IMR-90 (cell line): ENCODE data around the gene MAP7. TPM values are rescaled to one million over a fixed set of nuclear protein-coding genes. Genes with fewer than 3 reads are reported as not detected.

Experiments used
- ATAC-seq: fragments of 200-7000 bp; cut with Tn5 transposase; 2 replicates; pipeline ENCODE4 v1.9.1; 2020; ENCODE audit warnings: low read depth, mild to moderate bottlenecking, moderate library complexity
- BruUV-seq: library from RNA; stranded (reverse); fragments of 400-500 nt; replicated peaks from 2 replicates; lab custom pipeline; 2021; lab: Mats Ljungman, UMichigan
- CTCF ChIA-PET: fragments of 300-600 bp; formaldehyde crosslinking; extraction: SDS; loops from one replicate; lab custom pipeline; 2021; ENCODE audit warnings: antibody characterized with exemption; lab: Yijun Ruan, JAX
- POLR2A ChIA-PET: fragments of 300-600 bp; sonication (Branson Sonifier 250); formaldehyde crosslinking; loops from one replicate; lab custom pipeline; 2022; ENCODE audit warnings: antibody characterized with exemption; ENCODE audit not compliant: unreplicated experiment; lab: Charles Lee
- DNase-seq: peaks from one replicate; pipeline ENCODE4 v3.0.0; 2013
- H2AFZ ChIP-seq: replicated peaks from 2 replicates; pipeline ENCODE3; 2013; ENCODE audit warnings: low read length, mild to moderate bottlenecking; ENCODE audit not compliant: poor library complexity
- H2AK5ac ChIP-seq: 2 replicates; pipeline ENCODE4 v1.6.1; 2013; ENCODE audit warnings: low read depth, low read length, inconsistent platforms
- H2AK9ac ChIP-seq: replicated peaks from 2 replicates; pipeline ENCODE3; 2013; ENCODE audit warnings: mild to moderate bottlenecking, low read depth, low read length, moderate library complexity; ENCODE audit not compliant: poor library complexity
- H2BK120ac ChIP-seq: 2 replicates; pipeline ENCODE4 v1.6.1; 2013; ENCODE audit warnings: low read depth, low read length, inconsistent platforms
- H2BK15ac ChIP-seq: 3 replicates; pipeline ENCODE4 v1.6.1; 2013; ENCODE audit warnings: low read depth, low read length, inconsistent platforms
- H2BK20ac ChIP-seq: 2 replicates; pipeline ENCODE4 v1.6.1; 2013; ENCODE audit warnings: low read depth, mild to moderate bottlenecking, inconsistent platforms, low read length, moderate library complexity
- H2BK5ac ChIP-seq: 2 replicates; pipeline ENCODE4 v1.6.1; 2013; ENCODE audit warnings: mild to moderate bottlenecking, low read depth, low read length, inconsistent platforms; ENCODE audit not compliant: poor library complexity, severe bottlenecking
- H3K14ac ChIP-seq: replicated peaks from 2 replicates; pipeline ENCODE4 v1.6.1; 2013; ENCODE audit warnings: low read depth, low read length, inconsistent platforms
- H3K18ac ChIP-seq: 2 replicates; pipeline ENCODE4 v1.6.1; 2013; ENCODE audit warnings: low read depth, low read length, control low read depth
- H3K23ac ChIP-seq: 2 replicates; pipeline ENCODE4 v1.6.1; 2013; ENCODE audit warnings: low read depth, low read length, inconsistent platforms
- H3K27ac ChIP-seq: 2 replicates; pipeline ENCODE4 v1.5.1; 2013; ENCODE audit warnings: mild to moderate bottlenecking, control low read depth, low read length; ENCODE audit not compliant: insufficient read depth
- H3K27me3 ChIP-seq: 2 replicates; pipeline ENCODE4 v1.6.1; 2013; ENCODE audit warnings: low read length; ENCODE audit not compliant: control insufficient read depth, insufficient read depth
- H3K36me3 ChIP-seq: 2 replicates; pipeline ENCODE4 v1.6.1; 2013; ENCODE audit warnings: low read length, mixed read lengths; ENCODE audit not compliant: control insufficient read depth, insufficient read depth
- H3K4ac ChIP-seq: 2 replicates; pipeline ENCODE4 v1.6.1; 2013; ENCODE audit warnings: low read depth, low read length, inconsistent platforms
- H3K4me1 ChIP-seq: 2 replicates; pipeline ENCODE4 v1.6.1; 2013; ENCODE audit warnings: low read length, mixed read lengths; ENCODE audit not compliant: control insufficient read depth, insufficient read depth
- H3K4me2 ChIP-seq: 2 replicates; pipeline ENCODE4 v1.6.1; 2013; ENCODE audit warnings: low read depth, mild to moderate bottlenecking, control low read depth, low read length, moderate library complexity
- H3K4me3 ChIP-seq: 2 replicates; pipeline ENCODE4 v1.5.1; 2013; ENCODE audit warnings: low read depth, mild to moderate bottlenecking, control low read depth, low read length, moderate library complexity; ENCODE audit not compliant: insufficient read depth
- H3K56ac ChIP-seq: 2 replicates; pipeline ENCODE4 v1.6.1; 2013; ENCODE audit warnings: low read length, inconsistent platforms; ENCODE audit not compliant: insufficient read depth; ENCODE audit errors: extremely low read depth
- H3K79me1 ChIP-seq, 2 experiments: 2 replicates each; pipeline ENCODE4 v1.6.1; 2013; ENCODE audit warnings: low read length in 2 of 2, inconsistent platforms in 1 of 2, low read depth in 1 of 2
- H3K9ac ChIP-seq: 2 replicates; pipeline ENCODE4 v1.6.1; 2013; ENCODE audit warnings: low read depth, low read length, control low read depth
- H3K9me1 ChIP-seq: 2 replicates; pipeline ENCODE4 v1.6.1; 2013; ENCODE audit warnings: low read length, inconsistent platforms; ENCODE audit not compliant: insufficient read depth
- H3K9me3 ChIP-seq: 2 replicates; pipeline ENCODE4 v1.6.1; 2013; ENCODE audit warnings: low read length; ENCODE audit not compliant: control insufficient read depth, insufficient read depth
- H4K20me1 ChIP-seq: 2 replicates; pipeline ENCODE4 v1.6.1; 2013; ENCODE audit warnings: low read length, inconsistent platforms; ENCODE audit not compliant: insufficient read depth
- H4K5ac ChIP-seq: 2 replicates; pipeline ENCODE4 v1.6.1; 2013; ENCODE audit warnings: mild to moderate bottlenecking, low read depth, low read length, control low read depth
- H4K8ac ChIP-seq, 2 experiments: 2 replicates each; pipeline ENCODE4 v1.6.1; 2013; ENCODE audit warnings: low read depth in 2 of 2, low read length in 2 of 2, control low read depth in 1 of 2, inconsistent platforms in 1 of 2
- H4K91ac ChIP-seq: 2 replicates; pipeline ENCODE4 v1.6.1; 2013; ENCODE audit warnings: low read depth, low read length, inconsistent platforms; ENCODE audit not compliant: insufficient read depth
- BHLHE40 ChIP-seq: fragments of 150-350 bp; IDR thresholded peaks from 2 replicates; pipeline ENCODE4 v1.6.1; 2016; ENCODE audit warnings: mild to moderate bottlenecking, low read depth, low read length
- CHD1 ChIP-seq: IDR thresholded peaks from 2 replicates; pipeline ENCODE4 v1.6.1; 2012; ENCODE audit warnings: low read depth, low read length, improper control_type of control experiment
- CTCF ChIP-seq: conservative IDR thresholded peaks from 2 replicates; pipeline ENCODE4 v1.5.1; 2012; ENCODE audit warnings: mild to moderate bottlenecking, low read depth, low read length, improper control_type of control experiment
- MAZ ChIP-seq: IDR thresholded peaks from 2 replicates; pipeline ENCODE4 v1.6.1; 2012; ENCODE audit warnings: low read depth, mild to moderate bottlenecking, low read length, improper control_type of control experiment, moderate library complexity, borderline replicate concordance
- MXI1 ChIP-seq: IDR thresholded peaks from 2 replicates; pipeline ENCODE4 v1.6.1; 2012; ENCODE audit warnings: low read depth, mild to moderate bottlenecking, low read length, moderate library complexity, borderline replicate concordance
- POLR2A ChIP-seq: IDR thresholded peaks from 2 replicates; pipeline ENCODE4 v1.6.1; 2012; ENCODE audit warnings: mild to moderate bottlenecking, low read depth, low read length
- RAD21 ChIP-seq: IDR thresholded peaks from 2 replicates; pipeline ENCODE4 v1.6.1; 2012; ENCODE audit warnings: low read length, improper control_type of control experiment
- RCOR1 ChIP-seq: IDR thresholded peaks from 2 replicates; pipeline ENCODE4 v1.6.1; 2012; ENCODE audit warnings: mild to moderate bottlenecking, low read length, improper control_type of control experiment; ENCODE audit not compliant: insufficient replicate concordance
- SMC3 ChIP-seq: fragments of 150-350 bp; IDR thresholded peaks from 2 replicates; pipeline ENCODE4 v1.6.1; 2016; ENCODE audit warnings: low read depth, mild to moderate bottlenecking, antibody characterized with exemption, low read length, moderate library complexity
- WGBS, 2 experiments: methylation state at CpG; one replicate each; pipeline versions ENCODE4 v1.1.5 to v1.1.7; 2013; ENCODE audit warnings: missing lambda C conversion rate in 2 of 2; ENCODE audit not compliant: insufficient read length in 1 of 2; ENCODE audit errors: extremely low coverage in 2 of 2; 5-methylcytosine and 5-hydroxymethylcytosine counted together
- dilution Hi-C: fragments of 300-500 bp; cut with HindIII; formaldehyde crosslinking; loops from one replicate; pipeline ENCODE4 v1.14.3; 2018; ENCODE audit warnings: low sequenced_read_pairs; ENCODE audit not compliant: unreplicated experiment
- in situ Hi-C: fragments of 300-500 bp; cut with MboI; formaldehyde crosslinking; loops from 3 replicates; pipeline ENCODE4 v1.14.3; 2019; ENCODE audit warnings: low sequenced_read_pairs, inconsistent platforms, mixed read lengths
- intact Hi-C: fragments of 100-400 bp; cut with micrococcal nuclease; formaldehyde crosslinking; loops from 2 replicates; pipeline ENCODE4 v1.10.0; 2022
- polyA plus RNA-seq, 3 experiments: library from polyadenylated mRNA; depleted of rRNA; stranded (reverse); fragments of >200 nt; gene quantifications; 2 replicates each; pipeline ENCODE4 v1.2.3, GENCODE V29; 2012; ENCODE audit warnings: low replicate concordance in 1 of 3
- total RNA-seq: library from RNA; depleted of rRNA; stranded (reverse); fragments of >200 nt; gene quantifications from 2 replicates; pipeline ENCODE4 v1.2.3, GENCODE V29; 2012
- TF ChIP-seq, protein P1 (sequence below): fragments of 150-350 bp; IDR thresholded peaks from 2 replicates; pipeline ENCODE4 v1.6.1; 2016; ENCODE audit warnings: low read depth, mild to moderate bottlenecking, low read length, moderate library complexity, borderline replicate concordance

MAP7 gene
- total and polyA plus RNA-seq, 2 of the 4 experiments (the other 2 are of a cell fraction): 0.19 to 0.36 TPM

DNA sequence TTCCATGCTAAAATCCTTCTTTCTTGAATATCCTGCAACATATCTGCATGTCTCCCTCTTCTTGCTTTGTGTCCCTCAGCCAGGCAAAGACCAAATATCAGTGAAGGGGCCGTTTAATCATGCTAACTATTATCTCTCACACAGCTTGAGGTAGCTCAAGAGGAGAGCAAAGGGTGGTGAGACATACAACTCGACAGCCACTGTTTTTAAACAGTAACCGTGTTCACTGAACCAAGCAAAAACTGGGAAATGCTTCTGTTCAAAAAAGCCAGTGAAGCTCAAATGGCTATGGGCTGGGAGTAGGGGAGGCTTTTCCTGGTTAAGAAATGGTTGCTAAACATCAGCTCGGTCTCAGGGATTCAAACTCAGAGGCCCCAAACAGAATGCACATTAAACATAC is 83.4 kb downstream of the MAP7 start:
- no peak overlapping the region for H3K18ac ChIP-seq
- H4K20me1 ChIP-seq: no peaks in the 10 kb centered on the region
- ATAC-seq: no peak
- H3K4ac ChIP-seq: no peak overlapping the region
- H2BK120ac ChIP-seq: no peak overlapping the region
- no peak overlapping the region for H3K23ac ChIP-seq
- dilution Hi-C loops (no loop called here), intact Hi-C loops (no loop called here), in situ Hi-C loops (no loop called here)
- no peak overlapping the region for H2BK15ac ChIP-seq
- H2AK9ac ChIP-seq: no peak overlapping the region
- no peak overlapping the region for H2BK20ac ChIP-seq
- peaks cover 3% of the 10 kb centered on the region; the same call in 1 of the 2 replicates for H3K4me1 ChIP-seq
- H3K9ac ChIP-seq: no peak overlapping the region
- no peak overlapping the region for H3K4me2 ChIP-seq
- H4K5ac ChIP-seq: no peak overlapping the region
- no peaks in the 10 kb centered on the region for H3K79me1 ChIP-seq
- H3K14ac ChIP-seq: no peak overlapping the region
- TF ChIP-seq RAD21 (no peak), RCOR1 (no peak), SMC3 (no peak), CHD1 (no peak), MAZ (no peak), MXI1 (no peak), CTCF (no peak), BHLHE40 (no peak), POLR2A (no peak)
- TF ChIP-seq, protein P1, sequence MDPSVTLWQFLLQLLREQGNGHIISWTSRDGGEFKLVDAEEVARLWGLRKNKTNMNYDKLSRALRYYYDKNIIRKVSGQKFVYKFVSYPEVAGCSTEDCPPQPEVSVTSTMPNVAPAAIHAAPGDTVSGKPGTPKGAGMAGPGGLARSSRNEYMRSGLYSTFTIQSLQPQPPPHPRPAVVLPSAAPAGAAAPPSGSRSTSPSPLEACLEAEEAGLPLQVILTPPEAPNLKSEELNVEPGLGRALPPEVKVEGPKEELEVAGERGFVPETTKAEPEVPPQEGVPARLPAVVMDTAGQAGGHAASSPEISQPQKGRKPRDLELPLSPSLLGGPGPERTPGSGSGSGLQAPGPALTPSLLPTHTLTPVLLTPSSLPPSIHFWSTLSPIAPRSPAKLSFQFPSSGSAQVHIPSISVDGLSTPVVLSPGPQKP: no peak
- H2BK5ac ChIP-seq: no peak overlapping the region
- H3K9me1 ChIP-seq: no peaks in the 10 kb centered on the region
- no peak for DNase-seq
- no peaks in the 10 kb centered on the region for H3K9me3 ChIP-seq
- H3K27ac ChIP-seq: no peak overlapping the region
- H3K4me3 ChIP-seq: no peak overlapping the region
- no peak overlapping the region for H2AFZ ChIP-seq
- no peak overlapping the region for H2AK5ac ChIP-seq
- peaks cover 7% of the 10 kb centered on the region for H3K27me3 ChIP-seq
- CTCF ChIA-PET: no interaction called here
- no CpG with 5 or more reads among the region's 4 CpGs for WGBS, 2 experiments
- H3K36me3 ChIP-seq: no peaks in the 10 kb centered on the region
- H3K56ac ChIP-seq: no peak overlapping the region
- BruUV-seq: no TSS peak
- POLR2A ChIA-PET: no interaction called here
- no peak overlapping the region for H4K91ac ChIP-seq
- no peak overlapping the region for H4K8ac ChIP-seq
